HG02870 (cell line): Measurements from ENCODE around the gene LIPH.
"Not testable (repeated sequence)": the region's sequence is repeated elsewhere in the genome, so short reads cannot be mapped to it uniquely, and the experiment has no call there.

Source experiments
- ATAC-seq: cut with Tn5 transposase; IDR thresholded peaks from one replicate; pipeline ENCODE4 v1.9.1; 2021; ENCODE audit warnings: mild to moderate bottlenecking, moderate library complexity; ENCODE audit not compliant: unreplicated experiment

The LIPH gene

GRCh38 chr3:185552358-185552877 is at the start of gene LIPH:
Gene LIPH, minus strand, starts transcription at chr3:185552588. Its CDS starts 117 bp downstream, at chr3:185552471.
- peak; percentile 68 for ATAC-seq

GRCh38 chr3:185595526-185595925 is 43.1 kb upstream of the LIPH start:
- ATAC-seq = no peak

- ATAC-seq = no peak
These were observed 41.7 kb upstream of the LIPH start for GRCh38 chr3:185594073-185594472.

GRCh38 chr3:185586686-185587039 is 34.3 kb upstream of the LIPH start:
- ATAC-seq = no peak

GRCh38 chr3:185585859-185586685 is 33.7 kb upstream of the LIPH start, which contains the start of gene SENP2:
Gene SENP2, plus strand, starts transcription at chr3:185586295. Its CDS starts 119 bp downstream, at chr3:185586414.
- ATAC-seq = peak; percentile 95

GRCh38 chr3:185585518-185585858 is 33.1 kb upstream of the LIPH start:
- no peak for ATAC-seq

GRCh38 chr3:185584686-185585085 is 32.3 kb upstream of the LIPH start:
- no peak for ATAC-seq

- no peak for ATAC-seq
These were observed 31.5 kb upstream of the LIPH start for GRCh38 chr3:185583925-185584324.

GRCh38 chr3:185582871-185583270 is 30.5 kb upstream of the LIPH start:
- no peak for ATAC-seq

GRCh38 chr3:185582236-185582635 is 29.8 kb upstream of the LIPH start:
- no peak for ATAC-seq

GRCh38 chr3:185575108-185575869 is 22.9 kb upstream of the LIPH start:
- ATAC-seq = peak; percentile 72

- no peak for ATAC-seq
These were observed 19.8 kb upstream of the LIPH start for GRCh38 chr3:185572183-185572582.

GRCh38 chr3:185561958-185562357 is 9.6 kb upstream of the LIPH start:
- ATAC-seq = no peak

GRCh38 chr3:185561374-185561943 is 9.1 kb upstream of the LIPH start:
- ATAC-seq = no peak

- no peak for ATAC-seq
These were observed 8.3 kb upstream of the LIPH start for GRCh38 chr3:185560676-185561075.

- no peak for ATAC-seq
These were observed 7.3 kb upstream of the LIPH start for GRCh38 chr3:185559706-185560090.

GRCh38 chr3:185558395-185558794 is 6.0 kb upstream of the LIPH start:
- ATAC-seq = no peak

- not testable (repeated sequence) for ATAC-seq
These were observed 4.3 kb upstream of the LIPH start for GRCh38 chr3:185556640-185557039.

- ATAC-seq = no peak
These were observed 3.5 kb upstream of the LIPH start for GRCh38 chr3:185555860-185556347.

- ATAC-seq = no peak
These were observed 2.7 kb upstream of the LIPH start for GRCh38 chr3:185555101-185555501.

- ATAC-seq = no peak
These were observed 2.7 kb downstream of the LIPH start for GRCh38 chr3:185549651-185550111.
